Calu3 (cell line): ENCODE data around the gene GLRA3. TPM values are rescaled to one million over a fixed set of nuclear protein-coding genes. Genes with fewer than 3 reads are reported as not detected.

Experiments used
- BruUV-seq: library from RNA; stranded (reverse); fragments of 400-500 nt; replicated peaks from 2 replicates; lab custom pipeline; 2021; lab: Mats Ljungman, UMichigan
- CTCF ChIA-PET: fragments of 300-600 bp; sonication (Branson Sonifier 250); formaldehyde crosslinking; loops from one replicate; lab custom pipeline; 2022; ENCODE audit warnings: antibody characterized with exemption; lab: Charles Lee
- DNase-seq: peaks from one replicate; pipeline ENCODE4 v3.0.0; 2022
- H3K27ac Mint-ChIP-seq: one replicate; pipeline ENCODE4 v1.8.0; 2022; ENCODE audit warnings: mixed read lengths; ENCODE audit not compliant: unreplicated experiment
- H3K27me3 Mint-ChIP-seq: one replicate; pipeline ENCODE4 v1.8.0; 2022; ENCODE audit warnings: mixed read lengths; ENCODE audit not compliant: unreplicated experiment
- H3K36me3 Mint-ChIP-seq: one replicate; pipeline ENCODE4 v1.8.0; 2022; ENCODE audit warnings: mild to moderate bottlenecking, moderate library complexity, mixed read lengths; ENCODE audit not compliant: insufficient read depth, unreplicated experiment
- H3K4me1 Mint-ChIP-seq: one replicate; pipeline ENCODE4 v1.8.0; 2022; ENCODE audit warnings: mild to moderate bottlenecking, low read depth, mixed read lengths; ENCODE audit not compliant: unreplicated experiment
- H3K4me3 Mint-ChIP-seq: one replicate; pipeline ENCODE4 v1.8.0; 2022; ENCODE audit warnings: mild to moderate bottlenecking, low read depth, moderate library complexity, mixed read lengths; ENCODE audit not compliant: unreplicated experiment
- H3K9me3 Mint-ChIP-seq: one replicate; pipeline ENCODE4 v1.8.0; 2022; ENCODE audit warnings: low read depth, mixed read lengths; ENCODE audit not compliant: unreplicated experiment
- CTCF ChIP-seq: fragments of 200-600 bp; IDR thresholded peaks from one replicate; pipeline ENCODE4 v1.8.0; 2022; ENCODE audit warnings: antibody characterized with exemption; ENCODE audit not compliant: unreplicated experiment
- intact Hi-C: fragments of 100-400 bp; cut with micrococcal nuclease; formaldehyde crosslinking; loops from one replicate; pipeline ENCODE4 v1.10.0; 2022; ENCODE audit not compliant: unreplicated experiment
- total RNA-seq: library from RNA; stranded (reverse); gene quantifications from 2 replicates; pipeline ENCODE4 v1.2.3, GENCODE V29; 2022

Gene GLRA3
- total RNA-seq, 1 experiment from 2014 or later: 0.07 TPM

- no peaks in the 10 kb centered on the region for H3K4me1 Mint-ChIP-seq
- intact Hi-C loops: no loop called here
- CTCF ChIA-PET: no interaction called here
- H3K36me3 Mint-ChIP-seq: no peaks in the 10 kb centered on the region
- H3K4me3 Mint-ChIP-seq: no peak overlapping the region
- TF ChIP-seq CTCF: no peak
- no peaks in the 10 kb centered on the region for H3K9me3 Mint-ChIP-seq
- no peak for DNase-seq
- H3K27me3 Mint-ChIP-seq: no peaks in the 10 kb centered on the region
- BruUV-seq: no TSS peak
- no peak overlapping the region for H3K27ac Mint-ChIP-seq
These were observed 18.9 kb upstream of the GLRA3 start for GRCh38 chr4:174847801-174848427.

GRCh38 chr4:174835536-174835935, 6.5 kb upstream of the GLRA3 start:
- Mint-ChIP-seq H3K4me3 (no peak overlapping the region), H3K9me3 (no peaks in the 10 kb centered on the region), H3K27me3 (no peaks in the 10 kb centered on the region), H3K36me3 (no peaks in the 10 kb centered on the region), H3K27ac (no peak overlapping the region), H3K4me1 (peaks cover 7% of the 10 kb centered on the region)
- CTCF ChIA-PET: no interaction called here
- BruUV-seq: no TSS peak
- no peak for TF ChIP-seq CTCF
- no peak for DNase-seq
- intact Hi-C loops: no loop called here

GRCh38 chr4:174834477-174834876, 5.4 kb upstream of the GLRA3 start:
- no TSS peak for BruUV-seq
- TF ChIP-seq CTCF: no peak
- no peak overlapping the region for H3K27ac Mint-ChIP-seq
- CTCF ChIA-PET: no interaction called here
- peaks cover 6% of the 10 kb centered on the region for H3K36me3 Mint-ChIP-seq
- no peak overlapping the region for H3K4me3 Mint-ChIP-seq
- intact Hi-C loops: no loop called here
- no peaks in the 10 kb centered on the region for H3K9me3 Mint-ChIP-seq
- H3K4me1 Mint-ChIP-seq: peaks cover 7% of the 10 kb centered on the region
- no peaks in the 10 kb centered on the region for H3K27me3 Mint-ChIP-seq
- DNase-seq: no peak

GRCh38 chr4:174826660-174827059, 2.4 kb downstream of the GLRA3 start:
- DNase-seq: no peak
- Mint-ChIP-seq H3K27ac (no peak overlapping the region), H3K36me3 (peaks cover 15% of the 10 kb centered on the region), H3K27me3 (no peaks in the 10 kb centered on the region), H3K9me3 (no peaks in the 10 kb centered on the region), H3K4me1 (no peaks in the 10 kb centered on the region), H3K4me3 (no peak overlapping the region)
- TF ChIP-seq CTCF: no peak
- no TSS peak for BruUV-seq
- intact Hi-C loops: loop anchor here (10.0 kb wide), 1 partner anchor 428 kb away; no protein-coding TSS in a partner anchor
- CTCF ChIA-PET: no interaction called here
